ENCODE results near the gene CASP10.

DNA sequence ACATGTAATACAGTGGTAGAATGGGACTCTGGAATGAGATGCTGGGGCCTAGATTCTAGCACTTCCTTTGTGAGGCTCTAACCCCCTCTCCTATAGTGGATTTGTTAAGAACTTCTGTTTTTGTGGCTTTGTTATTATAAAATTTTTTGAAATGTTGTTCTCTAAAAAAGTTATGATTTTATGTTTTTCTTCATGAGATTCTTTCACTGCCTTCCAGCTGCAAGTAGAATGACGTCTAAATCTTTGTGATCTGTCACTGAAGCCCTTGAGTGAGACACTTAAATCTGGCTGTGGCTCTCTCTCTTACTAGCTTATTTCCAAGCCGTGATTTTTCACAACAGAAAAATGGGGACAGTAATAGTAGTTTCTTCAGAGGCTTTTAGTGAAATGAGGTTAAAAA lies 79.0 kb downstream of the CASP10 start:
- TF ChIP-seq, protein P1, sequence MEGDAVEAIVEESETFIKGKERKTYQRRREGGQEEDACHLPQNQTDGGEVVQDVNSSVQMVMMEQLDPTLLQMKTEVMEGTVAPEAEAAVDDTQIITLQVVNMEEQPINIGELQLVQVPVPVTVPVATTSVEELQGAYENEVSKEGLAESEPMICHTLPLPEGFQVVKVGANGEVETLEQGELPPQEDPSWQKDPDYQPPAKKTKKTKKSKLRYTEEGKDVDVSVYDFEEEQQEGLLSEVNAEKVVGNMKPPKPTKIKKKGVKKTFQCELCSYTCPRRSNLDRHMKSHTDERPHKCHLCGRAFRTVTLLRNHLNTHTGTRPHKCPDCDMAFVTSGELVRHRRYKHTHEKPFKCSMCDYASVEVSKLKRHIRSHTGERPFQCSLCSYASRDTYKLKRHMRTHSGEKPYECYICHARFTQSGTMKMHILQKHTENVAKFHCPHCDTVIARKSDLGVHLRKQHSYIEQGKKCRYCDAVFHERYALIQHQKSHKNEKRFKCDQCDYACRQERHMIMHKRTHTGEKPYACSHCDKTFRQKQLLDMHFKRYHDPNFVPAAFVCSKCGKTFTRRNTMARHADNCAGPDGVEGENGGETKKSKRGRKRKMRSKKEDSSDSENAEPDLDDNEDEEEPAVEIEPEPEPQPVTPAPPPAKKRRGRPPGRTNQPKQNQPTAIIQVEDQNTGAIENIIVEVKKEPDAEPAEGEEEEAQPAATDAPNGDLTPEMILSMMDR (IDR thresholded peaks at IDR 0.05; ENCODE audit: control extremely low read depth in 1 of 3, insufficient read depth in 1 of 3, low read depth in 1 of 3, low read length in 3 of 3) = no peak
- TF ChIP-seq BCL11A (IDR thresholded peaks at IDR 0.05; ENCODE audit: low read depth in 2 of 2, low read length in 2 of 2) = no peak
- no peak for TF ChIP-seq RAD21 (IDR thresholded peaks at IDR 0.05 in 1 of 2, conservative IDR thresholded peaks at IDR 0.05 in 1 of 2; ENCODE audit: low read depth in 2 of 2, low read length in 2 of 2)
- no peak for TF ChIP-seq POLR2A (IDR thresholded peaks at IDR 0.05; ENCODE audit: control extremely low read depth in 1 of 2, low read depth in 2 of 2, low read length in 2 of 2)
- no peak for TF ChIP-seq TCF12 (IDR thresholded peaks at IDR 0.05; ENCODE audit: low read depth, low read length)
- no peak for TF ChIP-seq EP300 (IDR thresholded peaks at IDR 0.05; ENCODE audit: borderline replicate concordance in 1 of 2, low read depth in 2 of 2, low read length in 2 of 2)
- TF ChIP-seq, protein P2, sequence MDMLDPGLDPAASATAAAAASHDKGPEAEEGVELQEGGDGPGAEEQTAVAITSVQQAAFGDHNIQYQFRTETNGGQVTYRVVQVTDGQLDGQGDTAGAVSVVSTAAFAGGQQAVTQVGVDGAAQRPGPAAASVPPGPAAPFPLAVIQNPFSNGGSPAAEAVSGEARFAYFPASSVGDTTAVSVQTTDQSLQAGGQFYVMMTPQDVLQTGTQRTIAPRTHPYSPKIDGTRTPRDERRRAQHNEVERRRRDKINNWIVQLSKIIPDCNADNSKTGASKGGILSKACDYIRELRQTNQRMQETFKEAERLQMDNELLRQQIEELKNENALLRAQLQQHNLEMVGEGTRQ (IDR thresholded peaks at IDR 0.05; ENCODE audit: low read length) = no peak
- no peak for TF ChIP-seq MAFK (IDR thresholded peaks at IDR 0.05; ENCODE audit: low read depth, low read length)

Measured in H1 (cell line).